GM10266 (cell line): ENCODE measurements around the gene CPNE4.
"Not testable (repeated sequence)": the region's sequence is repeated elsewhere in the genome, so short reads cannot be mapped to it uniquely, and the experiment has no call there.

ENCODE experiments used
- DNase-seq: peaks from one replicate; pipeline ENCODE4 v3.0.0; 2012; ENCODE audit errors: extremely low spot score
- CTCF ChIP-seq: IDR thresholded peaks from 2 replicates; pipeline ENCODE4 v1.5.1; 2012; ENCODE audit warnings: mild to moderate bottlenecking, low read depth; ENCODE audit not compliant: control insufficient read depth, insufficient read depth; ENCODE audit errors: missing control alignments

The CPNE4 gene

GRCh38 chr3:131895766-131896165, 139.0 kb downstream of the CPNE4 start:
- DNase-seq, result no peak
- no peak for TF ChIP-seq CTCF

GRCh38 chr3:131892331-131892730, 142.5 kb downstream of the CPNE4 start:
- DNase-seq, result no peak
- no peak for TF ChIP-seq CTCF

- not testable (repeated sequence) for DNase-seq
These were observed 148.9 kb downstream of the CPNE4 start for GRCh38 chr3:131885871-131886270.

GRCh38 chr3:131883711-131884407, 151.0 kb downstream of the CPNE4 start:
- TF ChIP-seq CTCF, result no peak
- no peak for DNase-seq

GRCh38 chr3:131883086-131883485, 151.7 kb downstream of the CPNE4 start:
- no peak for TF ChIP-seq CTCF
- no peak for DNase-seq

- no peak for TF ChIP-seq CTCF
- DNase-seq, result no peak
These were observed 153.0 kb downstream of the CPNE4 start for GRCh38 chr3:131881777-131882176.

- no peak for TF ChIP-seq CTCF
- DNase-seq, result no peak
These were observed 153.9 kb downstream of the CPNE4 start for GRCh38 chr3:131880948-131881347.

- DNase-seq, result no peak
- TF ChIP-seq CTCF, result no peak
These were observed 166.6 kb downstream of the CPNE4 start for GRCh38 chr3:131868203-131868602.
